ENCODE data around the gene DEF6.

DNA sequence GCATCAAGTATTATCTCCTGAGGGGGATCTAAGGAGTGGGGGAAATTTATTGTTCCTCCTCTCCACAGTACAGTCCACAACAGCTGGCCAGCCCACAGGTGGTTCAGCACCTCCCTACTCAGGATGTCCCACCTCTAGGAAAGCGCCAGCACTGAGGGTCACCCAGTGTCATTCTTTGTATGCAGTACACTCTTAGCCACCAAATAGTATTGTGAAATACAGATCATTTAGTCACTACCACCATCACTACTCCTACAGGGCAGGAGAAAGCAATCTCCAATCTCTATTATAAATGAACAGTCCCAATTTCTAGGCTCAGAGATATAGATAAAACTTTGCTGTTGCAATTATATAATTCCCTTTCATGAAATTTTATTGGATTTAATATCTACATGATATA is 44.4 kb upstream of the DEF6 start:
- TF ChIP-seq SRF (IDR thresholded peaks at IDR 0.05; ENCODE audit: low read depth, low read length) (no peak), SP1 (IDR thresholded peaks at IDR 0.05) (no peak), SP1 (CRISPR knock-in tag; IDR thresholded peaks at IDR 0.05) (no peak), CHD2 (IDR thresholded peaks at IDR 0.05; ENCODE audit: low read depth, low read length) (no peak), HCFC1 (IDR thresholded peaks at IDR 0.05; ENCODE audit: low read depth, low read length) (no peak), ZNF101 (CRISPR knock-in tag; IDR thresholded peaks at IDR 0.05; ENCODE audit: borderline replicate concordance, low read depth) (no peak), SIX1 (CRISPR knock-in tag; IDR thresholded peaks at IDR 0.05; ENCODE audit: borderline replicate concordance) (no peak), KDM5A (IDR thresholded peaks at IDR 0.05; ENCODE audit: borderline replicate concordance, low read length) (no peak), HNF4A (CRISPR knock-in tag; IDR thresholded peaks at IDR 0.05) (no peak), ZBTB39 (CRISPR knock-in tag; IDR thresholded peaks at IDR 0.05) (no peak), MED8 (CRISPR knock-in tag; IDR thresholded peaks at IDR 0.05; ENCODE audit: insufficient replicate concordance) (no peak), POLR2A (IDR thresholded peaks at IDR 0.05; ENCODE audit: insufficient read depth in 1 of 2, low read depth in 2 of 2, low read length in 2 of 2) (no peak), KAT7 (CRISPR knock-in tag; IDR thresholded peaks at IDR 0.05; ENCODE audit: borderline replicate concordance) (no peak)
- TF ChIP-seq, protein P1, sequence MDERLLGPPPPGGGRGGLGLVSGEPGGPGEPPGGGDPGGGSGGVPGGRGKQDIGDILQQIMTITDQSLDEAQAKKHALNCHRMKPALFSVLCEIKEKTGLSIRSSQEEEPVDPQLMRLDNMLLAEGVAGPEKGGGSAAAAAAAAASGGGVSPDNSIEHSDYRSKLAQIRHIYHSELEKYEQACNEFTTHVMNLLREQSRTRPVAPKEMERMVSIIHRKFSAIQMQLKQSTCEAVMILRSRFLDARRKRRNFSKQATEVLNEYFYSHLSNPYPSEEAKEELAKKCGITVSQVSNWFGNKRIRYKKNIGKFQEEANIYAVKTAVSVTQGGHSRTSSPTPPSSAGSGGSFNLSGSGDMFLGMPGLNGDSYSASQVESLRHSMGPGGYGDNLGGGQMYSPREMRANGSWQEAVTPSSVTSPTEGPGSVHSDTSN (CRISPR knock-in tag; IDR thresholded peaks at IDR 0.05): no peak

All from HepG2 (cell line).